ENCODE results near the gene PDE11A.

GRCh38 chr2:177812713-177813396 lies 259.7 kb downstream of the PDE11A start:
- TF ChIP-seq POLR2AphosphoS5 (IDR thresholded peaks at IDR 0.05) (no peak), CTCF (IDR thresholded peaks at IDR 0.05) (no peak)
